ENCODE data around the gene TRIM24.
"Not testable (repeated sequence)": the region's sequence is repeated elsewhere in the genome, so short reads cannot be mapped to it uniquely, and the experiment has no call there.

Gene TRIM24

DNA sequence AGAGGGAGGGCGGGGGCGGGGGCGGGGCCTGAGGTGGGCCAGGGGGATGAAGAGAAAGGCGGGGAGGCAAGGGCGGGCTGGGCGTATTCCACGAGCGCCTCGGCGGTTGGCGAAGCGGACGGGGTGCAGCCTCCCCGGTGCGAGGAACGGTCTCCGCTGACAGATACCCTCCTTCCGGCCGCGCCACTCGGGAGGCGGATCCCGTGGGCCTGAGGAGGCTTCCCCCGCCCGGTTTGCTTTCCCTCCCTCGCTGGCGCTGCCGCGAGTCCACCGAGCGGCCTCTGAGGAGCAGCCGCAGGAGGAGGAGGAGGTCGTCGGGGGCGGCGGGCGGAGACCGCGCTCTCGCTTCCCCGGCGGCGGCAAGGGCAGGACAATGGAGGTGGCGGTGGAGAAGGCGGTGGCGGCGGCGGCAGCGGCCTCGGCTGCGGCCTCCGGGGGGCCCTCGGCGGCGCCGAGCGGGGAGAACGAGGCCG, at the start of gene TRIM24:
TRIM24 (plus strand) TSS at position 84 of the 473 bp plus-strand sequence; CDS start at position 374, 290 bp downstream.
- DNase-seq (ENCODE audit: low read depth in 2 of 2, low spot score in 1 of 2), result no peak

DNA sequence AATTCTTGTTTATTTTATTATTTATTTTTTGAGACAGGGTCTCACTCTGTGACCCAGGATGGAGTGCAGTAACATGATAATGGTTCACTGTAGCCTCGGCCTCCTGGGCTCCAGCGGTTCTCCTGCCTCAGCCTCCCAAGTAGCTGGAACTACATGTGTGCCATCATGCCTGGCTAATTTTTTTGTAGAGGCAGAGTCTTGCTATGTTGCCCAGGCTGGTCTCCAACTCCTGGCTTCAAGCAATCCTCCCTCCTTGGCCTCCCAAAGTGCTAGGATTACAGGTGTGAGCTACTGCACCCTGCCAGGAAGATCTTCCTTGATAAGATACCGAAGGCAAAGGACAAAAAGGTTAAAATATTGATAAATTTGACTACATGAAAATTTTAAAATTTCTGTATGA, 48.0 kb upstream of the TRIM24 start:
- DNase-seq (ENCODE audit: low read depth in 2 of 2, low spot score in 1 of 2), result not testable (repeated sequence)

DNA sequence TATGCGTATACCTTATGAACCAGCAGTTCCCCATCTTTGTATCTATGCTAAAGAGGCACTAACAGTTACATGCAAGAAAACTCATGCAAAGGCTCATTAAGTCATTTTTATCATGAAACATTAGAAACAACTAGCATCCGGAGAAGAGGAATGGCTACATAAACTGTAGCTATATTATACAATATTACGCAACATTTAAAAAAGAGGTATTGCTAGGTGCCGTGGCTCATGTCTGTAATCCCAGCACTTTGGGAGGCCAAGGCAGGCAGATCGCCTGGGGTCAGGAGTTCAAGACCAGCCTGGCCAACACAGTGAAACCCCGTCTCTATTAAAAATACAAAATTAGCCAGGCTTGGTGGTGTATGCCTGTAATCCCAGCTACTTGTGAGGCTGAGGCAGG, 47.1 kb upstream of the TRIM24 start:
- not testable (repeated sequence) for DNase-seq (ENCODE audit: low read depth in 2 of 2, low spot score in 1 of 2)

DNA sequence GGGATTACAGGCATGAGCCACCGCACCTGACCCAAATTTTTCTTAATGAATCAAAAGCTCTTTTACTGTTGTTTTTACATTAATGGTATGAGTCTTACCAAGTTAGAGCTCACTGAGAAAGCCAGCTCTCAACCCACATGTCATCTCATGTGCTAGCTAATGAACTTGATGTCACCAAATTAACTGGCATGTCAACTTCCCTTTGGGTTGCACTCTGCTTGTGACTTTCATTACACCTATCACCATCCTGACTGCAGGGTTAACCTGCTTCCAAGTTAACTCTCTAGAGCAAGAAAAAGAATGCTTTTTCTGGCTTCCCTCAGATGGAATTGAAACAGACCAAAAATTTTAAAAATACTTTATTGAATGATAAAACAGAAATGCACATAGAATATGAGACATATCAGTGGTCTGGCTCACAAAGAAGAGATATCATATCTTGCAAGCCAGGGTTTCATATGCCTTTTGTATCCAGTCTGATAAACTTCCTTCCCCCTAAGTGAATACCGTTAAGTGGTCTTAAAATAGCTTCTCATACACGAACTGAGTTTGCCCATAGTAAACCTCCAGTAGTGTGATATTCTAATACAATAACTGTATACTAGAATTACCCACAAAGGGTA, 42.9 kb upstream of the TRIM24 start:
- DNase-seq (ENCODE audit: low read depth in 2 of 2, low spot score in 1 of 2), result no peak

DNA sequence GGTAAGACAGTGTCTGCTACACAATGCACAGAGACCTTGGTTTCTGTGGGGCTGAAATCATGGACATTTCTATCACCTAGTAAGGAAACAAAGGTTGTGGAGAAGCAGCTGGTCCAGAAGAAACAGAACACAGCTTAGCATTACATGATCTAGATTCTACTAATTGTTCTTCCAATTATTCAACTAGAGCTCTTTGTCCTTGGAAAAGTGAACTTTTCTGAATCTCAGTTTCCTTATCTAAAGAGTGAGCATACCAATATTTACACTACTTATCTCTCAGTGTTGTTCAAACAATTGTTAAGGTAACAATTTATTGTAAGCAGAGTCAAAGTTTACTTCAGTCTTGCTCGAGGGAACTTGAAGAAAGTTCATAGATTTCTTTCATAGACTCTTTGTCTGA, 42.3 kb upstream of the TRIM24 start:
- no peak for DNase-seq (ENCODE audit: low read depth in 2 of 2, low spot score in 1 of 2)

DNA sequence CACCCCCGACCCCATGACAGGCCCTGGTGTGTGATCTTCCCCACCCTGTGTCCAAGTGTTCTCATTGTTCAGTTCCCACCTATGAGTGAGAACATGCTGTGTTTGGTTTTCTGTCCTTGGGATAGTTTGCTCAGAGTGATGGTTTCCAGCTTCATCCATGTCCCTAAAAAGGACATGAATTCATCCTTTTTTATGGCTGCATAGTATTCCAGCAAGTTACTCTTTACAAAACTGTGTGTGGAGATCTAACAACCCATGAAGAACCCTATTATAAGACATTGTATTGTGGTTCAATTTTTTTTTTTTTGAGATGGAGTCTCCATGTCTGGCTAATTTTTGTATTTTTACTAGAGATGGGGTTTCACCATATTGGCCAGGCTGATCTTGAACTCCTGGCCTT, 41.7 kb upstream of the TRIM24 start:
- DNase-seq (ENCODE audit: low read depth in 2 of 2, low spot score in 1 of 2), result not testable (repeated sequence)

DNA sequence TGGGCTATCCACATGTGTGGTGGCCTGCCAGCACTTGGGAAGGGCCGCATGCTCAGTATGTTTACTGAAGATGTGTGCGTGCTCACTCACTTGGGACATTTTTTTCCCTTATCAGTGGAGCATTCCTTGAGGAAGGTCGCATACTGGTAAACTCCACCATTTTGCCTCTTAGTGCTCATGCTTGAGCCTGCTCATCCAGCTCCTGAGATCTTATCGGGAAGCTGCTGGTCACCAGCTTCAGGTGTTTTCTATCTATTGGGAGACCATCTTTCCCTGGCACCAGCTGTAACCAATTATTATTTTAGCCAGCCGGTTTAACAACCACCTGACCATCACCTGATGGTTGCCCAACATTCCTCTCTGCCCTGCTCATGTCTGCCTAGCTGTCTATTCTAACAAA, 35.0 kb upstream of the TRIM24 start:
- DNase-seq (ENCODE audit: low read depth in 2 of 2, low spot score in 1 of 2), result no peak

DNA sequence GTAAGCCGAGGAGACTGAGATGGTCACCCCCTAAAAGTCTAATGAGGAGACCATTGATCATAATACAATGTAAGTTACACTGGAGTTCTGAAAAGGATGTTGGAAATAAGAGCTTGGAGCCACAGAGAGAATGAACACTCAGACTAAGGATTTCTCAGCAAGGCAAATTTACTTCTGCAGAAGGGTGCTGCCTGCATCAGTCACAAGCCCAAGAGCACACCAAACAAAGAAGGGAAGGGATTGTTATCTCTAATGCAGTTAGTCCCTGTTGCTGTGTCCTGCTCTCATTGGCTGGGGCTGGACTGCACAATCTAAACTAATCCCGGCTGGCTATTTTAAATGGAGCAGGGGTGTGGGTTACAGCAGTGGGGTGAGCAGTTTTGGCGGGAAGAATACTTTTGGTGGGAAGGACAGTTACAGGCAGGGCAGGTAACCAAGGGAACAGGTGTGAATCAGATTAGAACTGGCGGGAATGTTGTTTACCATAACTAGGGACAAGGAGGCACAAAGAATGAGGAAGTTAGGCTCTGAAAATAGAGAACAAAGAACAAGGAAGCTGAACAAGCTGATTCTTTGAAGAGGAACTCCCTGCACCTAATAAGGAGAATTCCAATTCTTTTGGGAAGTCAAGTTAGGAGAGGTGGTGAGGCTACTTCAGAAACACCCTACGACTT, 30.3 kb upstream of the TRIM24 start:
- DNase-seq (ENCODE audit: low read depth in 2 of 2, low spot score in 1 of 2), result no peak

DNA sequence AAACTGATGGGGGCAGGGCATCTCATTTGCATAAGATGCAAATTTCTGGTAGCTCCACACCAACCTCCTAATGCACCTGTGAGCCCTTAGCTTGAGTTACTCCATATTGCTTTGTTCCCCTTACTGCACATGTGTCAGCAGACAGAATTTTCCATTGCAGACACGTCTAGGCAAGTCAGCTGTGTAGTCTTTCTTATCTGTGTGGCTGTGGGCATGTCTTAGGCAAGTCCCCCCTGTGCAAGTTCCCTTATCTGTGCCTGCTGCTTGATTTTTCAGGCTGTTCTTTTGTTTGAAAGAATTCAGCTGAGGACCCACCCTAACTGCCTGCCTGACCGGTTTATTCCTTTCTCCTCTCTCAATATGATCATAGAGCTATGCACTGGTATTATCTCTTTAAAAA, 28.5 kb upstream of the TRIM24 start:
- no peak for DNase-seq (ENCODE audit: low read depth in 2 of 2, low spot score in 1 of 2)

DNA sequence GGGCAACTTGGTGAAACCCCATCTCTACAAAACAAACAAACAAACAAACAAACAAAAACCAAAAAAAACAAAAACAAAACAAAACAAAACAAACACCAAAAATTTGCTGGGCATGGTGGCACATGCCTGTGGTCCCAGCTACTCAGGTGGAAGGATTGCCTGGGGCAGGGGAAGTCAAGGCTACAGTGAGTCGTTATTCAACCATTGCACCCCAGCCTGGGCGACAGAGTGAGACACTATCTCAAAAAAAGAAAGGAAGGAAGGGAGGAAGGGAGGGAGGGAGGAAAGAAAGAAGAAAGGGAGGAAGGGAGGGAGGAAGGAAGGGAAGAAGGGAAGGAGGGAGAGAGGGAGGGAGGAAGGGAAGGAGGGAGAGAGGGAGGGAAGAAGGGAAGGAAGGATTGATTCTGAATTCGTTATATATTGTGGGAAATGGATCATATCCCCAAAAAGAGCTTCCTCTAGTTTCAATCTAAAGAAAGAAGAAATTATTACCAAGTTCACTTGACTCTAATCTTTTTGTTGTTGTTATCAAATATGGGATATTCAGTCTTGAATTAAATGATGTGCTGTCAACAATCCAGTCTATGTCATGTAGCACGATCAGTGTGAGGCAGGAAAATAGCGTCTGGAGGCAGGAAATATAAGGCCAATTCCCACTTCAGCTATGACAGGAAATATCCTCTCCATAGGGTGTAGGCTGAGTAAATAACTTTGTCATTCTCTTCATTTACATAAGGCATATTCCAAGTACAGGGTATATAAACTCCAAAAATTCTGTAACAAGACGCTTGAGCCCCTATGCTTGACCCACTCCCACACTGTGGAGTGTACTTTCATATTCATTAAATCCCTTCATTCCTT, 26.2 kb upstream of the TRIM24 start:
- DNase-seq (ENCODE audit: low read depth in 2 of 2, low spot score in 1 of 2), result no peak

DNA sequence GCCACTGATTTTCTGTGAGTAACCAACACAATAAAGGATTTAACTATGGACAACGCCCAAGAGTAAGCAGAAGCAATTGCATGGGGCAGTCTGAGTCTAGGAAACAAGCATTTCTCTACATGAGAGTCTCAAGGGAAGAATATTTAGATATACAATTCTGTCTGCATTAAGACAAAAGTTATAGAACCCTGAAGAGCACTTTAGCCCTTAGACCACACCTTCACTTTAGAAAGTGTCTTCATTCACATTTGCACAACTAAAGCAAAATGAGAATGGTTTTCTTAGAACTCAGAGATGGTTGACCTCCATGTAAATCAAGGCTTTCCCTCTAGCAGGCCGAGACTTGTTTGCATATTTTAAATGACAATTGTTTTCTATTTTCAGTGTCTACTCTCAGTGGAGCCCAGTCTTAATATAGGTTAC, 25.5 kb upstream of the TRIM24 start:
- DNase-seq (ENCODE audit: low read depth in 2 of 2, low spot score in 1 of 2), result no peak

DNA sequence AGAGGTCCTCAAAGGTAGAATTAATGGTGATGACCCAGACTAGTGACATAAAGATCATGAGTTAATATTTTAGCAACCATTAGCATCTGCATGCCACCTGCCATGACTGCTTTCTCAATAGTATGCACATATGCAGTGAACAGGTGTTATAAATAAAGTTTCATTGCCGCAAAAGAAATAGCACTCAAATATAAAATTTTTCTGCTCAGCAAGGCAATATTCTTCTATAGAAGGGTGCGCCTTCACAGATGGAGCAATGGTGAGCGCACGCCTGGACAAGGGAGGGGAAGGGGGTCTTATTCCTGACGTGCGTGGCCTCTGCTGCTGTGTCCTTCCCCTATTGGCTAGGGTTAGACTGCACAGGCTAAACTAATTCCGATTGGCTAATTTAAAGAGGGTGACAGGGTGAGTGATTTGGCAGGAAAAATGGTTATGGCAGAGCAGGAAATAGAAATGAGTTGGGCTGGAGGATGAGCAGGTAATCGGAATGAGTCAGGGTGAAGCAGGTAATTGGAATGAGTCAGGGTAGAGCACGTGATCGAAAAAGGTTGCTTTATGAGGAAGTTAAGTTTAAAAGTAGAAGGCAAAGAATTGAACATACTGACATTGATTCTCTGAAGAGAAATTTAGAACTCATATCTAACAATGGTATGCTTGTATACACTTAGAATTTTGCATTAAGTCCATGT, 24.7 kb upstream of the TRIM24 start:
- no peak for DNase-seq (ENCODE audit: low read depth in 2 of 2, low spot score in 1 of 2)

DNA sequence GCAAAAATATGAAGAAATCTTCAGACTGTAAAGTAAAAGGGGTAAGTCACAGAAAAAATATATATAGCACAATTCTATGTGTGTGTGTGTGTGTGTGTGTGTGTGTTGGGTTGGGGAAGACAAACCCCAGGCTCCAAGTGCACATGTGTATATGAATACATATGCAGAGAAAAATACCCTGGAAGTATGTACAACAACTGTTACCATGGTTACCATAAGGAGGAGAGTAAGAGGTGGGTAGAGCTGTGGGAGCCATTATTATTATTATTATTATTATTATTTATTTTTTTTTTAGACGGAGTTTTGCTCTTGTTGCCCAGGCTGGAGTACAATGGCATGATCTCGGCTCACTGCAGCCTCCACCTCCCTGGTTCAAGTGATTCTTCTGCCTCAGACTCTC, 23.7 kb upstream of the TRIM24 start:
- no peak for DNase-seq (ENCODE audit: low read depth in 2 of 2, low spot score in 1 of 2)

DNA sequence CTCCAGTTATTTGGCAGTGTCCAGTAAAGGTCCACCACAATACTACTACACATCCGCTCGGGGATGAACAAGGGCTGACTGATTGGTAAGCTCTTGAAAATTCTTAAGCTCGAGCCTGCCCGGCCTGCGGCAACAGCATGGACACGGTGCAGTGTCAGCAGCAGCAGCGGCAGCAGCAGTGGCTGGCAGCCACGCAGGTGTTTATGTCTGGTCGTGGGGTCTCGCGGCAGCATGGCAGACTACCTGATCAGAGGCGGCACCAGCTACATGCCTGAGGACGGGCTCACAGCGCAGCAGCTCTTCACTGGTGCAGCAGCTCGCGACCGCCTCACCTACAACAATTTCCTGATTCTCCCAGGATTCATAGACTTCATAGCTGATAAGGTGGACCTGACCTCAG, 19.6 kb upstream of the TRIM24 start:
- DNase-seq (ENCODE audit: low read depth in 2 of 2, low spot score in 1 of 2), result no peak

DNA sequence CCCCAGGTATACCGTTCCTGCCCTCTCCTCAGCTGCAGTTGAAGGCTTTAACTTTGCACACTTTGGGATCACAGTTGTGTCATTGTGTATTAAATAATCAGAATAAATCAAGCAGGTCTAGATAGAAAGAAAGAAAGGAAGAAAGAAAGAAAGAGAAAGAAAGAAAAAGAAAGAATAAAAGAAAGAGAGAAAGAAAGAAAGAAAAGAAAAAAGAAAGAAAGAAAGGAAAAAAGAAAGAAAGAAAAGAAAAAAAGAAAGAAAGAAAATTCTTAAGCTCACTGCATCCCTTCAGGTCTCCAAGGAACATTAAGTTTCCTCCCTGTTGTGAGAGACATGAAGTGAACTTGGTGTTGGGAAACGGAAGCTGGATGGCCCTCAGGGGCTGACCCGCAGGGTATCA, 17.2 kb upstream of the TRIM24 start:
- no peak for DNase-seq (ENCODE audit: low read depth in 2 of 2, low spot score in 1 of 2)

DNA sequence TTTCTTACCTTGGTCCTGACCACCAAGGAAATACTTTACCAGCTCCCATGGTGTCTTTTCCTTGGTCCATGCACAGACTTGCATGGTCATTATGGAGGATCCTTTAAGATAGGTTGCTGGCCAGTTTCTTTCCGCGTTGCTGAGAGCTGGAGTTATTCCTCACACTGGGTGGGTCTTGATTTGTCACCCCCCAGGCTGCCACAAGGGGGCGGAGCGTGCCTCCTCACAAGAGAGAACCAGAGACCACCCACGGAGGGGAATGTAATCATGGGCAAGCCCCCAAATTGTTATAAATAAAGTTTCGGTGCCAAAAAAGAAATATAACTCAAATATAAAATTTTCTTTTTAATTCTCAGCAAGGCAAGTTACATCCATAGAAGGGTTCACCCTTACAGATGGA, 10.5 kb upstream of the TRIM24 start:
- peak in 1 of 2 donors; percentile 5 for DNase-seq (ENCODE audit: low read depth in 2 of 2, low spot score in 1 of 2)

DNA sequence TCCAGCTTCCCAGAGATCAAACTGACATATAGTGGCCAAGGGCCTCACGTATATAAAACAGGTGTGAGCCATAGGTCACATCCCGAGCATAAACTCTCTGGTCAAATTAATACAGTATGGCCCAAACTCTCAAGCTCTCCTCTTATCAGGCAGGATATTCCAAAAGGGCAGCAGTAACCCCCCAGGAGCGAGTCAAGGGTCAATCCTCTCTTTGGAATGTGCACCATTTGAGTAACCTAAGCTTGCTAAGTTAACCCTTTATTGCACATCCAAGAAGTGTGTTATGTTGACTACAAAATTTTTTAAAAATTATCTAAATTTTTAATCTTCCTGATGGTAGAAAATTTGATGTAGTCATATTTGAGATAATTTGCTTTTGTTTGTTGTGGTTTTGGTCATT, 4.5 kb upstream of the TRIM24 start:
- no peak for DNase-seq (ENCODE audit: low read depth in 2 of 2, low spot score in 1 of 2)

DNA sequence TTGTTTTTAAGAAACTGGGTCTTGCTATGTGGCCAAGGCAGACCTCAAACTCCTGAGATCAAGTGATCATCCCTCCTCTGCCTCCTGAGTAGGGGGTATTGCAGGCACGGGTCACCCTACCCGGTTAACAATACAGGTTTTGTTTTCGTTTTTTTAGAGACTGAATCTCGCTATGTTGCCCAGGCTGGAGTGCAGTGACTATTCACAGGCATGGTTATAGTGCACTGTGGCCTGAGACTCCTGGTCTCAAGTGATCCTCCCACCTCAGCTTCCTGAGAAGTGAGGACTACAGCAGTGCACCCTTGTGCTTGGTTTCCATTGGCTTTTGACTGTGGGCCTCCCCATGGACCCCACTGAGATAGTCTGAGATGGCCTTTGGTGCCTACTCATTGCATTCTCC, 3.8 kb upstream of the TRIM24 start:
- no peak for DNase-seq (ENCODE audit: low read depth in 2 of 2, low spot score in 1 of 2)

DNA sequence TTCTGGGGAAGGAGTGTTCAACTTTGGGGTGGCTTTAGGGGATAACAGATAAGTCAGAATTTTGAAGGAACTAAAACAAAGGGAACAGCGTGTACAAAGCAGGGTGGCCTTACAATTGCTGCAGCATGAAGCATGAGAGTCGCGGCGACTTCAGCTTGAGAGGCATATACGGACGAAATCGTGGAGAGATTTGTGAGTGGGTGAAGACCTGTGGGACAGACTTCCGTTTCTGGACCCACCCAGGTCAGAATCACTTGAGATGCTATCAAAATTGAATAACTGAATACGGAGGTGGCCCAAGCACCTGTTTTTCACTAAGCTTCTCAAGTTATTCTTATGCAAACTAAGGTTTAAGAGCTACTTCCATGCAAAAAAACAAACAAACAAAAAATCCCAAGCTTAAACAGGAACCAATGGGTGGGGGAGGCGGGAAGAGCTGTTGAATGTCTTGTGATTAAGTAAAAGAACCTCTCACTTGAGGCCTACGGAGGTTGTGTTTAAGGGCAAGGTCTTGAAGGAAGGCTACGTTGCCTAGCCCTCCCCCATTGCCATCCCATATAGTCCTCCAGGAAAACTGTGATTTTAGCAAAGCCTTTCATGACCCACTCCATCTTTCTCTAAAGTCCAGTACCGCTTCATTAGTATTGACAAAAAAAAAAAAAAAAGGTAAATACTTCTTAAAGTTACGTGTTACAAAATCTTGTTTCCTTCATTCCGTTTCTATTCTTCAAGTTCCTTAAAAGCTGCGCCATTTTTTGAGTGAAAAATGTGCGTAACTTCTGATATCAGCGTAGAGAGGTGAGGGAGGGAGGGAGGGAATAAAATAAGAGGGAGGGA, 1.3 kb upstream of the TRIM24 start:
- no peak for DNase-seq (ENCODE audit: low read depth in 2 of 2, low spot score in 1 of 2)

DNA sequence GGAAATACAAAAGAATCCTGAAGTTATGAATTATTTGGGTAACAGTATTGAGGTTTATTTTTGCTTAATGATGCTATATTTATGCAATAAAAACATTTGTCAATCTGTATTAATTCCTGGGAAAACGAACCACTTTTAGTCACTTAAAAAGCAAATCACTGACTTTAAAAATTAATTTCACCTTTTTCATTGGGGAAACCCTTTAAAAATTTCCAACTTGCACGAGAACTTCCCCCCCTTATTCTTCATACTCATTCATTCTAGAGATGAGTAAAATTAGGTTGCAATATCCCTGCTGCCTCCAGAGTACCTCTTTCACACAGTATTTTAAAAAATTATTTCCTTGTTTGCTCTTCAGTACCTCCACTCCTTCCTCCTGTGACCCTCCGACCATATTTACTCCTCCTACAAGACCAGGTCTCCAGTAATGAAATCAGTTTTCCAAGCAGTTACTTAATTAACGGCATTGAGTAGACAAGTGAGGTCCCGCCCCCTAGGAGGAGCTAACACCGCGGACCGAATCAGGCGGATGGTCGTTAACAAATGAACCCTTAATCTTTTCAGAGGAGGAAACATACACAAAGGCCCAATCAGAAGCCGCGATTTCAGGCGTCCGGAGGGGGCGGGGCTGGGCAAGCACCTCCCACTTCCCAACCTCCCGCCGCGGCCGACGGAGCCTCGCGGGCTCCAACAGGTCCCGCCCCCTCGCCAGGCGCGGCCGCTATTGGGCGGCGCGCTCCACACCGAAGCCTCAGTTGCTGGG, 465 bp upstream of the TRIM24 start:
- peak; percentile 95 for DNase-seq (ENCODE audit: low read depth in 2 of 2, low spot score in 1 of 2)

Measured in stimulated activated CD8-positive, alpha-beta memory T cell treated with anti-CD3 and anti-CD28 coated beads, Interleukin-4, amount 100 ng/mL, for 4 hours (primary cell).